ENCODE measurements around the gene FHIT.

DNA sequence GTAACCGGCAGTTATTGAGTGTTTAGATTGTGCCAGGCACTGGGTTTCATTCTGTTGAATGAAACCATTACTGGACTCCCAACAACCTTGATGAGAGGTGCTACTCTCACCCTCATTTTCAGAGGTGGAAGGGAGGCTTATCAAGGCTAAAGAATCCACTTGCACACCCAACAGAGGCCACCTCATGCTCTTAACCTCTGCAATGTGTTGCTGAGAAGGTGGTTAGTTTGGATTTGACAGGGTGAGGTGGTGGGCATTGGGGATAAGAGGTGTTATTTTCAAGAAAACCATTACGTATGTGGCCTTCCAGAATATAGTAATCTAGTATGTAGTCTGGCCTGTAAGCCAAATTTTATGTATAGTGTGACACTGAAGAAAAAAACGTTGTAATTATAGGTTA, 73.1 kb downstream of the FHIT start:
- TF ChIP-seq, protein P1, sequence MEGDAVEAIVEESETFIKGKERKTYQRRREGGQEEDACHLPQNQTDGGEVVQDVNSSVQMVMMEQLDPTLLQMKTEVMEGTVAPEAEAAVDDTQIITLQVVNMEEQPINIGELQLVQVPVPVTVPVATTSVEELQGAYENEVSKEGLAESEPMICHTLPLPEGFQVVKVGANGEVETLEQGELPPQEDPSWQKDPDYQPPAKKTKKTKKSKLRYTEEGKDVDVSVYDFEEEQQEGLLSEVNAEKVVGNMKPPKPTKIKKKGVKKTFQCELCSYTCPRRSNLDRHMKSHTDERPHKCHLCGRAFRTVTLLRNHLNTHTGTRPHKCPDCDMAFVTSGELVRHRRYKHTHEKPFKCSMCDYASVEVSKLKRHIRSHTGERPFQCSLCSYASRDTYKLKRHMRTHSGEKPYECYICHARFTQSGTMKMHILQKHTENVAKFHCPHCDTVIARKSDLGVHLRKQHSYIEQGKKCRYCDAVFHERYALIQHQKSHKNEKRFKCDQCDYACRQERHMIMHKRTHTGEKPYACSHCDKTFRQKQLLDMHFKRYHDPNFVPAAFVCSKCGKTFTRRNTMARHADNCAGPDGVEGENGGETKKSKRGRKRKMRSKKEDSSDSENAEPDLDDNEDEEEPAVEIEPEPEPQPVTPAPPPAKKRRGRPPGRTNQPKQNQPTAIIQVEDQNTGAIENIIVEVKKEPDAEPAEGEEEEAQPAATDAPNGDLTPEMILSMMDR (IDR thresholded peaks at IDR 0.05 in 4 of 5, conservative IDR thresholded peaks at IDR 0.05 in 1 of 5) = no peak
- no peak for TF ChIP-seq POLR2A (IDR thresholded peaks at IDR 0.05)
